CD14-positive monocyte (primary cell): ENCODE measurements around the gene PAM. TPM values are rescaled to one million over a fixed set of nuclear protein-coding genes. Genes with fewer than 3 reads are reported as not detected.

ENCODE experiments used
- DNase-seq, 3 donors: peaks; one replicate each; pipeline ENCODE4 v3.0.0-alpha.2; 2011 to 2022
- H2AFZ ChIP-seq: 2 replicates; pipeline ENCODE4 v1.6.0; 2012; ENCODE audit warnings: mild to moderate bottlenecking, low read depth, low read length, inconsistent platforms; ENCODE audit not compliant: insufficient read depth, poor library complexity, severe bottlenecking
- H3K27ac ChIP-seq, 2 donors: 1 replicate in 1 of 2; 2 replicates in 1 of 2; pipeline ENCODE4 v1.5.1; 2012 to 2013; ENCODE audit warnings: low read length in 2 of 2, control low read depth in 1 of 2, inconsistent platforms in 1 of 2, low read depth in 1 of 2, mild to moderate bottlenecking in 1 of 2
- H3K27me3 ChIP-seq, 2 donors: one replicate each; pipeline versions ENCODE4 v1.6.0 to v1.6.1; 2011 to 2013; ENCODE audit warnings: low read length in 2 of 2; ENCODE audit not compliant: control insufficient read depth in 2 of 2, insufficient read depth in 2 of 2
- H3K36me3 ChIP-seq, 2 donors: replicated peaks in 1 of 2; 1 replicate in 1 of 2; 2 replicates in 1 of 2; pipeline versions ENCODE4 v1.5.1 to v1.6.1; 2012 to 2013; ENCODE audit warnings: low read length in 2 of 2, control low read depth in 1 of 2, inconsistent platforms in 1 of 2, mild to moderate bottlenecking in 1 of 2; ENCODE audit not compliant: insufficient read depth in 2 of 2, control insufficient read depth in 1 of 2
- H3K4me1 ChIP-seq, 2 donors: 1 replicate in 1 of 2; 2 replicates in 1 of 2; pipeline versions ENCODE4 v1.5.1 to v1.6.1; 2012 to 2013; ENCODE audit warnings: low read length in 2 of 2, control low read depth in 1 of 2, inconsistent platforms in 1 of 2, mild to moderate bottlenecking in 1 of 2, moderate library complexity in 1 of 2; ENCODE audit not compliant: insufficient read depth in 2 of 2, control insufficient read depth in 1 of 2
- H3K4me2 ChIP-seq: replicated peaks from 2 replicates; pipeline ENCODE3; 2012; ENCODE audit warnings: low read length, moderate library complexity, mild to moderate bottlenecking; ENCODE audit not compliant: poor library complexity, severe bottlenecking; ENCODE audit errors: extremely low read depth
- H3K4me3 ChIP-seq, 3 experiments: fragments of 200-600 bp in 1 of 3; sonication (generic) in 1 of 3; replicated peaks in 1 of 3; 1 replicate in 2 of 3; 2 replicates in 1 of 3; pipeline ENCODE4 v1.5.1; 2011 to 2013; ENCODE audit warnings: low read length in 3 of 3, mild to moderate bottlenecking in 3 of 3, control low read depth in 2 of 3, low read depth in 2 of 3, inconsistent platforms in 1 of 3, moderate library complexity in 1 of 3
- H3K79me2 ChIP-seq: 2 replicates; pipeline ENCODE4 v1.6.0; 2012; ENCODE audit warnings: mild to moderate bottlenecking, control low read depth, inconsistent platforms, low read length, moderate library complexity; ENCODE audit not compliant: insufficient read depth
- H3K9ac ChIP-seq: 2 replicates; pipeline ENCODE4 v1.6.0; 2017; ENCODE audit warnings: low read length, mild to moderate bottlenecking; ENCODE audit not compliant: insufficient read depth, poor library complexity, severe bottlenecking
- H3K9me3 ChIP-seq, 2 donors: replicated peaks in 1 of 2; 1 replicate in 1 of 2; 2 replicates in 1 of 2; pipeline versions ENCODE4 v1.5.1 to v1.6.1; 2012 to 2013; ENCODE audit warnings: low read length in 2 of 2, control low read depth in 1 of 2; ENCODE audit not compliant: control insufficient read depth in 1 of 2, insufficient read depth in 1 of 2
- H4K20me1 ChIP-seq: 2 replicates; pipeline ENCODE4 v1.6.0; 2012; ENCODE audit warnings: mild to moderate bottlenecking, low read length, control low read depth, moderate library complexity; ENCODE audit not compliant: insufficient read depth
- H3K27ac Mint-ChIP-seq, 7 donors: one replicate each; pipeline ENCODE4 v1.8.0; 2020; ENCODE audit warnings: mild to moderate bottlenecking in 7 of 7, mixed read lengths in 7 of 7, moderate library complexity in 6 of 7, inconsistent platforms in 2 of 7
- H3K27me3 Mint-ChIP-seq, 3 donors: one replicate each; pipeline ENCODE4 v1.8.0; 2021 to 2022; ENCODE audit warnings: low read depth in 3 of 3, mild to moderate bottlenecking in 3 of 3, mixed read lengths in 3 of 3, moderate library complexity in 3 of 3, inconsistent platforms in 1 of 3
- H3K36me3 Mint-ChIP-seq, 2 donors: one replicate each; pipeline ENCODE4 v1.8.0; 2020; ENCODE audit warnings: mixed read lengths in 2 of 2, inconsistent platforms in 1 of 2, mild to moderate bottlenecking in 1 of 2
- H3K4me1 Mint-ChIP-seq: one replicate; pipeline ENCODE4 v1.8.0; 2020; ENCODE audit warnings: mild to moderate bottlenecking, mixed read lengths
- H3K4me3 Mint-ChIP-seq, 2 donors: one replicate each; pipeline ENCODE4 v1.8.0; 2020; ENCODE audit warnings: mild to moderate bottlenecking in 2 of 2, mixed read lengths in 2 of 2, moderate library complexity in 1 of 2
- H3K9me3 Mint-ChIP-seq, 7 donors: one replicate each; pipeline ENCODE4 v1.8.0; 2020 to 2022; ENCODE audit warnings: mixed read lengths in 7 of 7, mild to moderate bottlenecking in 6 of 7, moderate library complexity in 6 of 7, inconsistent platforms in 2 of 7
- CTCF ChIP-seq: fragments of 200-600 bp; IDR thresholded peaks from one replicate; pipeline ENCODE4 v1.8.0; 2022; ENCODE audit warnings: antibody characterized with exemption, mild to moderate bottlenecking
- WGBS: methylation state at CpG from one replicate; pipeline ENCODE4 v1.1.5; 2013; ENCODE audit warnings: missing lambda C conversion rate; ENCODE audit not compliant: insufficient coverage; 5-methylcytosine and 5-hydroxymethylcytosine counted together
- intact Hi-C, 2 donors: fragments of 100-400 bp; cut with micrococcal nuclease; formaldehyde crosslinking; loops; one replicate each; pipeline versions ENCODE4 v1.15.0 to v1.15.1; 2023
- polyA plus RNA-seq, 3 donors: library from polyadenylated mRNA; depleted of rRNA in 1 of 3; unstranded in 2 of 3; stranded (reverse) in 1 of 3; fragments of 300-500 nt in 2 of 3; fragments of >200 nt in 1 of 3; fragmentation: Illumina TruSeq in 2 of 3; gene quantifications; 1 replicate in 2 of 3; 2 replicates in 1 of 3; pipeline ENCODE4 v1.2.3, GENCODE V29; 2012 to 2021

Gene PAM
- polyA plus RNA-seq, 3 donors: 11.8 to 27.4 (median 12.8) TPM

GRCh38 chr5:102850503-102850902 lies 95.4 kb downstream of the PAM start:
- Histone ChIP-seq H3K4me1 (peaks cover 3 to 4% of the 10 kb centered on the region in 2 donors), H3K9ac (no peak overlapping the region), H2AFZ (no peak overlapping the region), H3K4me2 (no peak overlapping the region), H3K27me3 (no peaks in the 10 kb centered on the region), H3K27ac (no peak overlapping the region), H3K4me3 (no peak overlapping the region), H3K79me2 (no peaks in the 10 kb centered on the region), H3K36me3 (no peaks in the 10 kb centered on the region), H3K9me3 (no peaks in the 10 kb centered on the region), H4K20me1 (no peaks in the 10 kb centered on the region)
- Mint-ChIP-seq H3K36me3 (peaks cover 0 to 3% of the 10 kb centered on the region in 2 donors), H3K4me1 (peaks cover 14% of the 10 kb centered on the region), H3K27ac (no peak overlapping the region), H3K9me3 (peaks cover 0 to 4% (median 2%) of the 10 kb centered on the region in 7 donors), H3K4me3 (no peak overlapping the region), H3K27me3 (peaks cover 0 to 2% (median 0%) of the 10 kb centered on the region in 3 donors)
- no CpG with 5 or more reads among the region's 7 CpGs for WGBS
- TF ChIP-seq CTCF: no peak
- intact Hi-C loops: no loop called here
- DNase-seq: no peak

- Histone ChIP-seq H3K36me3 (no peaks in the 10 kb centered on the region), H3K9me3 (no peaks in the 10 kb centered on the region), H3K4me1 (peaks cover 10 to 11% of the 10 kb centered on the region in 2 donors), H4K20me1 (no peaks in the 10 kb centered on the region), H3K27me3 (no peaks in the 10 kb centered on the region), H3K4me2 (no peak overlapping the region), H3K27ac (no peak overlapping the region), H3K79me2 (no peaks in the 10 kb centered on the region), H3K9ac (no peak overlapping the region), H2AFZ (no peak overlapping the region), H3K4me3 (no peak overlapping the region)
- no peak for DNase-seq
- H3K36me3 Mint-ChIP-seq: no peaks in the 10 kb centered on the region
- H3K9me3 Mint-ChIP-seq: peaks cover 0 to 3% (median 2%) of the 10 kb centered on the region in 7 donors
- H3K4me3 Mint-ChIP-seq: no peak overlapping the region
- WGBS: no CpG with 5 or more reads among the region's 4 CpGs
- peaks cover 14% of the 10 kb centered on the region for H3K4me1 Mint-ChIP-seq
- intact Hi-C loops: no loop called here
- peak overlapping the region in 1 of 7 donors; percentile 45 for H3K27ac Mint-ChIP-seq
- TF ChIP-seq CTCF: no peak
- no peaks in the 10 kb centered on the region for H3K27me3 Mint-ChIP-seq
These were observed 98.6 kb downstream of the PAM start for GRCh38 chr5:102853680-102854079.
